ENCODE measurements around the gene PSAP.

PSAP gene

GRCh38 chr10:71831646-71832552, 19.2 kb downstream of the PSAP start:
- in situ Hi-C loops (cut with HindIII; ENCODE audit: low sequenced_read_pairs) = no loop called here
- H3K4me3 ChIP-seq (ENCODE audit: low read depth, low read length) = no peak overlapping the region
- peak; percentile 52 for DNase-seq (ENCODE audit: low read depth, low spot score)
- TF ChIP-seq CTCF (IDR thresholded peaks at IDR 0.05; ENCODE audit: low read depth, low read length) = peak; percentile 6

GRCh38 chr10:71830726-71831125, 20.3 kb downstream of the PSAP start:
- in situ Hi-C loops (cut with HindIII; ENCODE audit: low sequenced_read_pairs) = no loop called here
- DNase-seq (ENCODE audit: low read depth, low spot score) = no peak
- no peak overlapping the region for H3K4me3 ChIP-seq (ENCODE audit: low read depth, low read length)
- no peak for TF ChIP-seq CTCF (IDR thresholded peaks at IDR 0.05; ENCODE audit: low read depth, low read length)

GRCh38 chr10:71829896-71830295, 21.2 kb downstream of the PSAP start:
- in situ Hi-C loops (cut with HindIII; ENCODE audit: low sequenced_read_pairs) = no loop called here
- H3K4me3 ChIP-seq (ENCODE audit: low read depth, low read length) = no peak overlapping the region
- DNase-seq (ENCODE audit: low read depth, low spot score) = no peak
- no peak for TF ChIP-seq CTCF (IDR thresholded peaks at IDR 0.05; ENCODE audit: low read depth, low read length)

GRCh38 chr10:71829171-71829570, 21.9 kb downstream of the PSAP start:
- in situ Hi-C loops (cut with HindIII; ENCODE audit: low sequenced_read_pairs) = no loop called here
- no peak for DNase-seq (ENCODE audit: low read depth, low spot score)
- H3K4me3 ChIP-seq (ENCODE audit: low read depth, low read length) = no peak overlapping the region
- no peak for TF ChIP-seq CTCF (IDR thresholded peaks at IDR 0.05; ENCODE audit: low read depth, low read length)

- H3K4me3 ChIP-seq (ENCODE audit: low read depth, low read length) = no peak overlapping the region
- DNase-seq (ENCODE audit: low read depth, low spot score) = no peak
- in situ Hi-C loops (cut with HindIII; ENCODE audit: low sequenced_read_pairs) = no loop called here
- TF ChIP-seq CTCF (IDR thresholded peaks at IDR 0.05; ENCODE audit: low read depth, low read length) = no peak
Measured at GRCh38 chr10:71828702-71829101, 22.3 kb downstream of the PSAP start.

- no peak for TF ChIP-seq CTCF (IDR thresholded peaks at IDR 0.05; ENCODE audit: low read depth, low read length)
- in situ Hi-C loops (cut with HindIII; ENCODE audit: low sequenced_read_pairs) = no loop called here
- DNase-seq (ENCODE audit: low read depth, low spot score) = no peak
- no peak overlapping the region for H3K4me3 ChIP-seq (ENCODE audit: low read depth, low read length)
Measured at GRCh38 chr10:71827852-71828251, 23.2 kb downstream of the PSAP start.
